T-cell (primary cell): ENCODE data around the gene OTOG. TPM values are rescaled to one million over a fixed set of nuclear protein-coding genes. Genes with fewer than 3 reads are reported as not detected.

Experiments used
- ATAC-seq, 4 experiments: fragments of 200-7000 bp in 3 of 4; fragments of 150-1000 bp in 1 of 4; cut with Tn5 transposase; replicated peaks in 1 of 4; 1 replicate in 3 of 4; 2 replicates in 1 of 4; pipeline ENCODE4 v1.10.0; 2021; ENCODE audit warnings: moderate library complexity in 3 of 4, mild to moderate bottlenecking in 2 of 4, moderate number of reproducible peaks in 1 of 4
- CTCF ChIA-PET, 2 donors: fragments of 300-600 bp; sonication (Branson Sonifier 250); formaldehyde crosslinking; loops; one replicate each; lab custom pipeline; 2022; ENCODE audit warnings: antibody characterized with exemption in 2 of 2; lab: Charles Lee
- POLR2A ChIA-PET, 2 donors: fragments of 300-600 bp; sonication (Branson Sonifier 250); formaldehyde crosslinking; loops; one replicate each; lab custom pipeline; 2022; ENCODE audit warnings: antibody characterized with exemption in 2 of 2; lab: Charles Lee
- DNase-seq, 35 experiments: peaks; one replicate each; pipeline versions ENCODE4 v3.0.0 to v3.0.0-alpha.2; 2013 to 2023
- H3K27ac ChIP-seq: one replicate; pipeline ENCODE4 v1.5.1; 2013; ENCODE audit warnings: low read length
- H3K27me3 ChIP-seq, 2 experiments: replicated peaks in 1 of 2; 1 replicate in 1 of 2; 2 replicates in 1 of 2; pipeline versions ENCODE4 v1.6.1 to v1.7.0; 2013; ENCODE audit warnings: low read length in 1 of 2, mixed read lengths in 1 of 2; ENCODE audit not compliant: control insufficient read depth in 2 of 2, insufficient read depth in 2 of 2; ENCODE audit errors: extremely low read depth in 1 of 2
- H3K36me3 ChIP-seq, 2 donors: 1 replicate in 1 of 2; 2 replicates in 1 of 2; pipeline versions ENCODE4 v1.6.1 to v1.7.0; 2013; ENCODE audit warnings: low read length in 1 of 2; ENCODE audit not compliant: control insufficient read depth in 2 of 2, insufficient read depth in 1 of 2; ENCODE audit errors: extremely low read depth in 1 of 2
- H3K4me1 ChIP-seq, 2 experiments: 1 replicate in 1 of 2; 2 replicates in 1 of 2; pipeline versions ENCODE4 v1.6.1 to v1.7.0; 2013; ENCODE audit warnings: low read length in 2 of 2, mixed read lengths in 1 of 2; ENCODE audit not compliant: insufficient read depth in 2 of 2, control insufficient read depth in 1 of 2; ENCODE audit errors: extremely low read depth in 1 of 2
- H3K4me3 ChIP-seq, 2 donors: 1 replicate in 1 of 2; 2 replicates in 1 of 2; pipeline versions ENCODE4 v1.5.1 to v1.7.0; 2013; ENCODE audit warnings: mild to moderate bottlenecking in 2 of 2, low read length in 1 of 2, moderate library complexity in 1 of 2; ENCODE audit not compliant: control insufficient read depth in 1 of 2; ENCODE audit errors: extremely low read depth in 1 of 2
- H3K9me3 ChIP-seq: 2 replicates; pipeline ENCODE4 v1.7.0; 2013
- H3K27ac Mint-ChIP-seq, 2 donors: one replicate each; pipeline ENCODE4 v1.8.0; 2020 to 2021; ENCODE audit warnings: mild to moderate bottlenecking in 2 of 2, mixed read lengths in 2 of 2
- H3K27me3 Mint-ChIP-seq, 2 donors: one replicate each; pipeline ENCODE4 v1.8.0; 2021 to 2022; ENCODE audit warnings: mixed read lengths in 2 of 2
- H3K36me3 Mint-ChIP-seq: one replicate; pipeline ENCODE4 v1.8.0; 2021; ENCODE audit warnings: mixed read lengths
- H3K4me1 Mint-ChIP-seq, 3 donors: one replicate each; pipeline ENCODE4 v1.8.0; 2020 to 2022; ENCODE audit warnings: mixed read lengths in 3 of 3, mild to moderate bottlenecking in 1 of 3
- H3K4me3 Mint-ChIP-seq, 3 donors: one replicate each; pipeline ENCODE4 v1.8.0; 2020 to 2022; ENCODE audit warnings: mild to moderate bottlenecking in 3 of 3, mixed read lengths in 3 of 3, moderate library complexity in 3 of 3
- H3K9me3 Mint-ChIP-seq, 3 donors: one replicate each; pipeline ENCODE4 v1.8.0; 2020 to 2022; ENCODE audit warnings: mixed read lengths in 3 of 3
- WGBS: methylation state at CpG from one replicate; pipeline ENCODE4 v1.1.5; 2013; ENCODE audit warnings: missing lambda C conversion rate; ENCODE audit not compliant: insufficient coverage; 5-methylcytosine and 5-hydroxymethylcytosine counted together
- total RNA-seq, 35 experiments: library from RNA in 6 of 35; stranded (reverse) in 6 of 35; fragments of 120-200 nt in 1 of 35; gene quantifications; one replicate each; pipeline versions ENCODE4 v1.2.1 to v1.2.4 and lab custom pipeline; 2013 to 2026

OTOG gene
- total RNA-seq, 5 donors from 2014 or later (not counting 1 experiment from before 2014, with no cell fraction given): not detected

GRCh38 chr11:17604915-17605233 is 57.8 kb downstream of the OTOG start:
- Histone ChIP-seq H3K9me3 (no peaks in the 10 kb centered on the region), H3K4me3 (no peak overlapping the region), H3K36me3 (no peaks in the 10 kb centered on the region), H3K27me3 (peaks cover 0 to 21% of the 10 kb centered on the region in 2 experiments), H3K4me1 (no peaks in the 10 kb centered on the region), H3K27ac (no peak overlapping the region)
- H3K4me3 Mint-ChIP-seq: no peak overlapping the region
- ChIA-PET POLR2A (no interaction called here), CTCF (interaction anchor here in 1 of 2 donors (0.5 kb wide), 1 partner anchor 1260 kb away, joined by 3 read pairs; no protein-coding TSS in a partner anchor)
- no peaks in the 10 kb centered on the region for H3K9me3 Mint-ChIP-seq
- peaks cover 0 to 4% (median 2%) of the 10 kb centered on the region in 3 donors for H3K4me1 Mint-ChIP-seq
- ATAC-seq (no peak), DNase-seq (no peak)
- H3K27me3 Mint-ChIP-seq: peaks cover 2 to 4% of the 10 kb centered on the region in 2 donors
- 85% methylated on average over 4 of the region's 6 CpGs for WGBS
- no peaks in the 10 kb centered on the region for H3K36me3 Mint-ChIP-seq
- H3K27ac Mint-ChIP-seq: no peak overlapping the region

- no peak overlapping the region for H3K4me3 Mint-ChIP-seq
- Histone ChIP-seq H3K9me3 (no peaks in the 10 kb centered on the region), H3K27me3 (peaks cover 0 to 20% of the 10 kb centered on the region in 2 experiments), H3K36me3 (no peaks in the 10 kb centered on the region), H3K4me3 (no peak overlapping the region), H3K27ac (no peak overlapping the region), H3K4me1 (no peaks in the 10 kb centered on the region)
- H3K4me1 Mint-ChIP-seq: peaks cover 0 to 4% (median 2%) of the 10 kb centered on the region in 3 donors
- ATAC-seq (no peak), DNase-seq (no peak)
- no peak overlapping the region for H3K27ac Mint-ChIP-seq
- peaks cover 5 to 7% of the 10 kb centered on the region in 2 donors for H3K27me3 Mint-ChIP-seq
- POLR2A ChIA-PET: no interaction called here
- no peaks in the 10 kb centered on the region for H3K9me3 Mint-ChIP-seq
- H3K36me3 Mint-ChIP-seq: no peaks in the 10 kb centered on the region
- WGBS: 82% methylated on average over 14 of the region's 17 CpGs
- CTCF ChIA-PET: no interaction called here
Observed at GRCh38 chr11:17605651-17606122, 58.6 kb downstream of the OTOG start.

- H3K4me3 Mint-ChIP-seq: no peak overlapping the region
- H3K36me3 Mint-ChIP-seq: no peaks in the 10 kb centered on the region
- Histone ChIP-seq H3K36me3 (no peaks in the 10 kb centered on the region), H3K27ac (no peak overlapping the region), H3K9me3 (no peaks in the 10 kb centered on the region), H3K27me3 (peaks cover 0 to 19% of the 10 kb centered on the region in 2 experiments), H3K4me1 (no peaks in the 10 kb centered on the region), H3K4me3 (no peak overlapping the region)
- ChIA-PET CTCF (no interaction called here), POLR2A (no interaction called here)
- ATAC-seq (no peak), DNase-seq (no peak)
- no peaks in the 10 kb centered on the region for H3K9me3 Mint-ChIP-seq
- no peak overlapping the region for H3K27ac Mint-ChIP-seq
- H3K27me3 Mint-ChIP-seq: peaks cover 5 to 8% of the 10 kb centered on the region in 2 donors
- 79% methylated on average over 4 of the region's 10 CpGs for WGBS
- H3K4me1 Mint-ChIP-seq: no peaks in the 10 kb centered on the region
Observed at GRCh38 chr11:17606233-17607082, 59.4 kb downstream of the OTOG start.

GRCh38 chr11:17607083-17607429 is 60.0 kb downstream of the OTOG start:
- H3K36me3 ChIP-seq: no peaks in the 10 kb centered on the region
- H3K27ac ChIP-seq: no peak overlapping the region
- Mint-ChIP-seq H3K36me3 (no peaks in the 10 kb centered on the region), H3K27ac (no peak overlapping the region), H3K4me3 (no peak overlapping the region), H3K27me3 (peaks cover 5 to 11% of the 10 kb centered on the region in 2 donors), H3K4me1 (no peaks in the 10 kb centered on the region), H3K9me3 (no peaks in the 10 kb centered on the region)
- peaks cover 0 to 24% of the 10 kb centered on the region in 2 experiments for H3K27me3 ChIP-seq
- no peaks in the 10 kb centered on the region for H3K4me1 ChIP-seq
- no peaks in the 10 kb centered on the region for H3K9me3 ChIP-seq
- CTCF ChIA-PET: no interaction called here
- no peak for ATAC-seq
- WGBS: 92% methylated on average over 6 of the region's 6 CpGs
- POLR2A ChIA-PET: no interaction called here
- DNase-seq: no peak
- no peak overlapping the region for H3K4me3 ChIP-seq

- no peak overlapping the region for H3K27ac ChIP-seq
- ChIA-PET CTCF (no interaction called here), POLR2A (no interaction called here)
- no peaks in the 10 kb centered on the region for H3K4me1 ChIP-seq
- peaks cover 0 to 29% of the 10 kb centered on the region in 2 experiments for H3K27me3 ChIP-seq
- H3K36me3 ChIP-seq: no peaks in the 10 kb centered on the region
- Mint-ChIP-seq H3K4me1 (no peaks in the 10 kb centered on the region), H3K36me3 (no peaks in the 10 kb centered on the region), H3K9me3 (no peaks in the 10 kb centered on the region), H3K4me3 (no peak overlapping the region), H3K27me3 (peaks cover 10 to 11% of the 10 kb centered on the region in 2 donors), H3K27ac (no peak overlapping the region)
- DNase-seq: no peak
- H3K9me3 ChIP-seq: no peaks in the 10 kb centered on the region
- no peak overlapping the region for H3K4me3 ChIP-seq
- WGBS: 85% methylated on average over 13 of the region's 20 CpGs
- ATAC-seq: no peak
Observed at GRCh38 chr11:17607591-17608570, 60.8 kb downstream of the OTOG start.

DNA sequence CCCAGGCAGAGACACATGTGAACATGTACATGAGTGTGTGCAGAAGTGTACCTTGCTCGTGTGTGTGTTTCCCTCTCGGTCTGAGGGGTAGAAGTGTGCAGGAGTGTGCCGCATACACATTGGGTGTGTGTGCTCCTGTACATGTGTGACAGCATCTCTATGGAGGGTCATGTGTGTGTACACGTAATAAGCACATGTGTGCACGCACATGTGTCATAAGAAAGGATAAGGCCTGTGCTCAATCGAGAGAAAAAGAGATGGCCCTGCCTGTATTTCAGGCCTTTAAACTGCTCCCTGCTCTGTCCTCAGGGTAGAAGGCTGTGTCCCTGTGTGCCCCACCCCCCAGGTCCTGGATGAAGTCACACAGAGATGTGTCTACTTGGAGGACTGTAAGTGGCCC is 61.8 kb downstream of the OTOG start:
- no peaks in the 10 kb centered on the region for H3K36me3 ChIP-seq
- Mint-ChIP-seq H3K4me3 (no peak overlapping the region), H3K36me3 (no peaks in the 10 kb centered on the region), H3K27me3 (peaks cover 10 to 11% of the 10 kb centered on the region in 2 donors), H3K9me3 (no peaks in the 10 kb centered on the region), H3K27ac (no peak overlapping the region), H3K4me1 (no peaks in the 10 kb centered on the region)
- DNase-seq: no peak
- H3K4me1 ChIP-seq: no peaks in the 10 kb centered on the region
- ATAC-seq: no peak
- ChIA-PET POLR2A (no interaction called here), CTCF (no interaction called here)
- H3K27me3 ChIP-seq: peaks cover 0 to 29% of the 10 kb centered on the region in 2 experiments
- H3K9me3 ChIP-seq: no peaks in the 10 kb centered on the region
- H3K27ac ChIP-seq: no peak overlapping the region
- WGBS: 68% methylated on average over 6 of the region's 6 CpGs
- H3K4me3 ChIP-seq: no peak overlapping the region
